ENCODE results near the gene MAST1. TPM values are rescaled to one million over a fixed set of nuclear protein-coding genes. Genes with fewer than 3 reads are reported as not detected.
"Not testable (repeated sequence)": the region's sequence is repeated elsewhere in the genome, so short reads cannot be mapped to it uniquely, and the experiment has no call there.

MAST1 gene
- total RNA-seq, 2 experiments from 2014 or later: 0.22 to 0.60 TPM

GRCh38 chr19:12796146-12797071, 41.9 kb upstream of the MAST1 start:
- H3K4me1 Mint-ChIP-seq (ENCODE audit: low read depth): peaks cover 36% of the 10 kb centered on the region
- Histone ChIP-seq H3K27ac (ENCODE audit: low read depth in 1 of 2, low read length in 2 of 2) (peak overlapping the region; percentile 54 to 55), H3K4me3 (ENCODE audit: low read length) (peak overlapping the region; percentile 37), H3K9me3 (ENCODE audit: control insufficient read depth in 1 of 2, insufficient read depth in 1 of 2, low read length in 2 of 2) (no peaks in the 10 kb centered on the region), H3K27me3 (ENCODE audit: control insufficient read depth in 1 of 2, insufficient read depth in 2 of 2, low read length in 2 of 2) (no peaks in the 10 kb centered on the region), H3K36me3 (ENCODE audit: insufficient read depth, low read length) (peaks cover 28% of the 10 kb centered on the region), H3K4me1 (ENCODE audit: insufficient read depth, low read length) (peaks cover 52% of the 10 kb centered on the region)
- peak overlapping the region; percentile 82 for H3K27ac Mint-ChIP-seq
- peaks cover 44% of the 10 kb centered on the region for H3K36me3 Mint-ChIP-seq (ENCODE audit: low read depth)
- CTCF ChIA-PET: interaction anchor here (0.7 to 9.4 kb wide), 16 partner anchors 9 to 80 kb away, joined by 3 to 178 read pairs (median 6); partner anchors contain the start of genes HOOK2 and RNASEH2A
- H3K4me3 Mint-ChIP-seq: peak overlapping the region; percentile 82
- peaks cover 10% of the 10 kb centered on the region for H3K27me3 Mint-ChIP-seq
- DNase-seq (peak in 13 of 14 experiments; percentile 65 to 90 (median 70)), ATAC-seq (ENCODE audit: poor library complexity) (peak; percentile 7)
- POLR2A ChIA-PET: interaction anchor here (0.8 to 8.3 kb wide), 10 partner anchors 9 to 95 kb away, joined by 3 to 348 read pairs (median 4); partner anchors contain the start of genes GCDH, HOOK2 and RNASEH2A
- TF ChIP-seq CTCF (IDR thresholded peaks at IDR 0.05): peak; percentile 94
- intact Hi-C loops (cut with DNase I, micrococcal nuclease): loop anchor here (1.0 to 5.0 kb wide), 7 partner anchors 10 to 119 kb away; partner anchors contain the start of gene RNASEH2A (in 1 of the 2)
- H3K9me3 Mint-ChIP-seq: no peaks in the 10 kb centered on the region

GRCh38 chr19:12797141-12797587, 41.2 kb upstream of the MAST1 start:
- POLR2A ChIA-PET: interaction anchor here (1.6 to 8.3 kb wide), 2 partner anchors 9 to 21 kb away, joined by 4 to 301 read pairs; partner anchors contain the start of genes HOOK2 and RNASEH2A
- intact Hi-C loops (cut with DNase I, micrococcal nuclease): loop anchor here (2.0 to 5.0 kb wide), 2 partner anchors 80 to 120 kb away; no protein-coding TSS in a partner anchor
- no peak overlapping the region for H3K4me3 Mint-ChIP-seq
- Histone ChIP-seq H3K4me3 (ENCODE audit: low read length) (no peak overlapping the region), H3K9me3 (ENCODE audit: control insufficient read depth in 1 of 2, insufficient read depth in 1 of 2, low read length in 2 of 2) (no peaks in the 10 kb centered on the region), H3K27ac (ENCODE audit: low read depth in 1 of 2, low read length in 2 of 2) (no peak overlapping the region), H3K4me1 (ENCODE audit: insufficient read depth, low read length) (peaks cover 56% of the 10 kb centered on the region), H3K36me3 (ENCODE audit: insufficient read depth, low read length) (peaks cover 28% of the 10 kb centered on the region), H3K27me3 (ENCODE audit: control insufficient read depth in 1 of 2, insufficient read depth in 2 of 2, low read length in 2 of 2) (no peaks in the 10 kb centered on the region)
- peaks cover 38% of the 10 kb centered on the region for H3K4me1 Mint-ChIP-seq (ENCODE audit: low read depth)
- ATAC-seq (ENCODE audit: poor library complexity) (no peak), DNase-seq (peak in 1 of 14 experiments; percentile 32)
- CTCF ChIA-PET: interaction anchor here (1.5 to 9.4 kb wide), 7 partner anchors 9 to 64 kb away, joined by 6 to 178 read pairs (median 14); partner anchors contain the start of genes HOOK2 and RNASEH2A
- H3K27me3 Mint-ChIP-seq: peaks cover 9% of the 10 kb centered on the region
- no peaks in the 10 kb centered on the region for H3K9me3 Mint-ChIP-seq
- no peak for TF ChIP-seq CTCF (IDR thresholded peaks at IDR 0.05)
- no peak overlapping the region for H3K27ac Mint-ChIP-seq
- peaks cover 40% of the 10 kb centered on the region for H3K36me3 Mint-ChIP-seq (ENCODE audit: low read depth)

DNA sequence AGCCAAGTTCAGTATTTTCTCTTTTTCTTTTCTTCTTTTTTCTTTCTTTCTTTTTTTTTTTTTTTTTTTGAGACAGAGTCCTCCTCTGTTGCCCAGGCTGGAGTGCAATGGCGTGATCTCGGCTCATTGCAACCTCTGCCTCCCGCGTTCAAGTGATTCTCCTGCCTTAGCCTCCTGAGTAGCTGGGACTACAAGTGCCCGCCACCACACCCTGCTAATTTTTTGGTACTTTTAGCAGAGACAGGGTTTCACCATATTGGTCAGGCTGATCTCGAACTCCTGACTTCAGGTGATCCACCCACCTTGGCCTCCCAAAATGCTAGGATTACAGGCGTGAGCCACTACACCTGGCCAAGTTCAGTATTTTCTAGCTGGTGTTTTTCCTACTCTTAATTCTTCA, 40.7 kb upstream of the MAST1 start:
- not testable (repeated sequence) for H3K27ac Mint-ChIP-seq; H3K27ac ChIP-seq (ENCODE audit: low read depth in 1 of 2, low read length in 2 of 2); H3K4me3 ChIP-seq (ENCODE audit: low read length); H3K27me3 Mint-ChIP-seq; H3K9me3 Mint-ChIP-seq; H3K9me3 ChIP-seq (ENCODE audit: control insufficient read depth in 1 of 2, insufficient read depth in 1 of 2, low read length in 2 of 2); H3K4me3 Mint-ChIP-seq; ATAC-seq (ENCODE audit: poor library complexity); H3K27me3 ChIP-seq (ENCODE audit: control insufficient read depth in 1 of 2, insufficient read depth in 2 of 2, low read length in 2 of 2); DNase-seq
- CTCF ChIA-PET: interaction anchor here (0.7 to 9.4 kb wide), 8 partner anchors 15 to 81 kb away, joined by 3 to 178 read pairs (median 12); partner anchors contain the start of gene HOOK2
- H3K36me3 Mint-ChIP-seq (ENCODE audit: low read depth): peaks cover 37% of the 10 kb centered on the region
- H3K36me3 ChIP-seq (ENCODE audit: insufficient read depth, low read length): peaks cover 26% of the 10 kb centered on the region
- peaks cover 43% of the 10 kb centered on the region for H3K4me1 Mint-ChIP-seq (ENCODE audit: low read depth)
- intact Hi-C loops (cut with DNase I, micrococcal nuclease): loop anchor here (2.0 to 5.0 kb wide), 2 partner anchors 81 to 120 kb away; no protein-coding TSS in a partner anchor
- POLR2A ChIA-PET: interaction anchor here (1.6 to 8.3 kb wide), 2 partner anchors 9 to 22 kb away, joined by 4 to 301 read pairs; partner anchors contain the start of genes HOOK2 and RNASEH2A
- H3K4me1 ChIP-seq (ENCODE audit: insufficient read depth, low read length): peaks cover 58% of the 10 kb centered on the region
